WTC11 (cell line): Measurements from ENCODE around the gene PKP3. TPM values are rescaled to one million over a fixed set of nuclear protein-coding genes. Genes with fewer than 3 reads are reported as not detected.
"Not testable (repeated sequence)": the region's sequence is repeated elsewhere in the genome, so short reads cannot be mapped to it uniquely, and the experiment has no call there.

ENCODE experiments used
- ATAC-seq: fragments of 200-7000 bp; cut with Tn5 transposase; 2 replicates; pipeline ENCODE4 v1.10.0; 2021; ENCODE audit warnings: mild to moderate bottlenecking, moderate library complexity
- CTCF ChIA-PET: fragments of 300-600 bp; sonication (Branson Sonifier 250); formaldehyde crosslinking; loops from one replicate; lab custom pipeline; 2021; ENCODE audit warnings: antibody characterized with exemption; lab: Charles Lee
- POLR2A ChIA-PET: fragments of 350-600 bp; sonication (Branson Sonifier 250); formaldehyde crosslinking; loops from one replicate; lab custom pipeline; 2021; ENCODE audit warnings: antibody characterized with exemption; lab: Charles Lee
- DNase-seq: peaks from one replicate; pipeline ENCODE4 v3.0.0; 2021; ENCODE audit warnings: low spot score
- H3K27ac Mint-ChIP-seq: 2 replicates; pipeline ENCODE4 v1.8.0; 2021; ENCODE audit warnings: mixed read lengths
- H3K27me3 Mint-ChIP-seq: 2 replicates; pipeline ENCODE4 v1.8.0; 2021; ENCODE audit warnings: low read depth, mild to moderate bottlenecking, moderate library complexity, mixed read lengths
- H3K36me3 Mint-ChIP-seq: 2 replicates; pipeline ENCODE4 v1.8.0; 2021; ENCODE audit warnings: mixed read lengths
- H3K4me1 Mint-ChIP-seq: 2 replicates; pipeline ENCODE4 v1.8.0; 2022; ENCODE audit warnings: mixed read lengths
- H3K4me3 Mint-ChIP-seq: 2 replicates; pipeline ENCODE4 v1.8.0; 2021; ENCODE audit warnings: mild to moderate bottlenecking, moderate library complexity, mixed read lengths
- H3K9me3 Mint-ChIP-seq: 2 replicates; pipeline ENCODE4 v1.8.0; 2021; ENCODE audit warnings: mixed read lengths
- ATF6 ChIP-seq: sonication (generic); formaldehyde crosslinking; IDR thresholded peaks from 2 replicates; pipeline ENCODE4 v1.8.1; 2023; ENCODE audit warnings: mild to moderate bottlenecking, missing genetic modification reagents
- HMGA2 ChIP-seq: fragments of 250-450 bp; sonication (Bioruptor Pico); IDR thresholded peaks from 2 replicates; pipeline ENCODE4 v1.4.0; 2021; ENCODE audit warnings: mild to moderate bottlenecking, moderate library complexity
- NFATC4 ChIP-seq: fragments of 250-450 bp; sonication (Bioruptor Pico); IDR thresholded peaks from 2 replicates; pipeline ENCODE4 v1.9.0; 2021; ENCODE audit warnings: mild to moderate bottlenecking
- NFE2L1 ChIP-seq: sonication (generic); formaldehyde crosslinking; IDR thresholded peaks from 2 replicates; pipeline ENCODE4 v1.8.1; 2023; ENCODE audit warnings: missing genetic modification reagents
- PREB ChIP-seq: sonication (generic); formaldehyde crosslinking; IDR thresholded peaks from 2 replicates; pipeline ENCODE4 v1.8.1; 2022; ENCODE audit warnings: mild to moderate bottlenecking, missing genetic modification reagents, moderate library complexity, borderline replicate concordance
- SMAD4 ChIP-seq: sonication (generic); formaldehyde crosslinking; IDR thresholded peaks from 2 replicates; pipeline ENCODE4 v1.8.0; 2022; ENCODE audit warnings: mild to moderate bottlenecking, missing genetic modification reagents
- USF2 ChIP-seq: sonication (generic); formaldehyde crosslinking; IDR thresholded peaks from 2 replicates; pipeline ENCODE4 v1.8.1; 2023; ENCODE audit warnings: mild to moderate bottlenecking, missing genetic modification reagents, moderate library complexity
- ZMAT4 ChIP-seq: fragments of 250-450 bp; sonication (Bioruptor Pico); IDR thresholded peaks from 2 replicates; pipeline ENCODE4 v1.9.0; 2021; ENCODE audit warnings: mild to moderate bottlenecking
- ZNF232 ChIP-seq: sonication (generic); formaldehyde crosslinking; IDR thresholded peaks from 2 replicates; pipeline ENCODE4 v1.8.0; 2022; ENCODE audit warnings: mild to moderate bottlenecking, missing genetic modification reagents
- total RNA-seq: library from RNA; stranded (reverse); gene quantifications from 3 replicates; pipeline ENCODE4 v1.2.3, GENCODE V29; 2021
- TF ChIP-seq, protein P1 (sequence below): sonication (generic); formaldehyde crosslinking; IDR thresholded peaks from 2 replicates; pipeline ENCODE4 v1.8.1; 2023; ENCODE audit warnings: mild to moderate bottlenecking, moderate library complexity, missing genetic modification reagents
- TF ChIP-seq, protein P2 (sequence below): sonication (generic); formaldehyde crosslinking; IDR thresholded peaks from 2 replicates; pipeline ENCODE4 v1.8.1; 2023; ENCODE audit warnings: mild to moderate bottlenecking, missing genetic modification reagents, moderate library complexity
- TF ChIP-seq, protein P3 (sequence below): fragments of 250-450 bp; sonication (Bioruptor Pico); IDR thresholded peaks from 2 replicates; pipeline ENCODE4 v1.8.0; 2021; ENCODE audit warnings: mild to moderate bottlenecking
- TF ChIP-seq, protein P4 (sequence below): sonication (generic); formaldehyde crosslinking; IDR thresholded peaks from 2 replicates; pipeline ENCODE4 v1.8.1; 2023; ENCODE audit warnings: mild to moderate bottlenecking, missing genetic modification reagents
- TF ChIP-seq, protein P5 (sequence below): sonication (generic); formaldehyde crosslinking; IDR thresholded peaks from 2 replicates; pipeline ENCODE4 v1.8.0; 2022; ENCODE audit warnings: mild to moderate bottlenecking, missing genetic modification reagents
- TF ChIP-seq, protein P6 (sequence below): sonication (generic); formaldehyde crosslinking; IDR thresholded peaks from 2 replicates; pipeline ENCODE4 v1.8.0; 2022; ENCODE audit warnings: mild to moderate bottlenecking, missing genetic modification reagents

PKP3 gene
- total RNA-seq, 1 experiment from 2014 or later = 17.3 TPM

GRCh38 chr11:424232-424631 lies 30.2 kb downstream of the PKP3 start (continued):
- TF ChIP-seq, protein P1, sequence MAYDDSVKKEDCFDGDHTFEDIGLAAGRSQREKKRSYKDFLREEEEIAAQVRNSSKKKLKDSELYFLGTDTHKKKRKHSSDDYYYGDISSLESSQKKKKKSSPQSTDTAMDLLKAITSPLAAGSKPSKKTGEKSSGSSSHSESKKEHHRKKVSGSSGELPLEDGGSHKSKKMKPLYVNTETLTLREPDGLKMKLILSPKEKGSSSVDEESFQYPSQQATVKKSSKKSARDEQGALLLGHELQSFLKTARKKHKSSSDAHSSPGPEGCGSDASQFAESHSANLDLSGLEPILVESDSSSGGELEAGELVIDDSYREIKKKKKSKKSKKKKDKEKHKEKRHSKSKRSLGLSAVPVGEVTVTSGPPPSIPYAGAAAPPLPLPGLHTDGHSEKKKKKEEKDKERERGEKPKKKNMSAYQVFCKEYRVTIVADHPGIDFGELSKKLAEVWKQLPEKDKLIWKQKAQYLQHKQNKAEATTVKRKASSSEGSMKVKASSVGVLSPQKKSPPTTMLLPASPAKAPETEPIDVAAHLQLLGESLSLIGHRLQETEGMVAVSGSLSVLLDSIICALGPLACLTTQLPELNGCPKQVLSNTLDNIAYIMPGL (CRISPR knock-in tag) = no peak
- TF ChIP-seq ZNF232 (no peak), SMAD4 (CRISPR knock-in tag) (no peak), NFATC4 (CRISPR knock-in tag) (no peak), ZMAT4 (CRISPR knock-in tag) (no peak)
- TF ChIP-seq, protein P2, sequence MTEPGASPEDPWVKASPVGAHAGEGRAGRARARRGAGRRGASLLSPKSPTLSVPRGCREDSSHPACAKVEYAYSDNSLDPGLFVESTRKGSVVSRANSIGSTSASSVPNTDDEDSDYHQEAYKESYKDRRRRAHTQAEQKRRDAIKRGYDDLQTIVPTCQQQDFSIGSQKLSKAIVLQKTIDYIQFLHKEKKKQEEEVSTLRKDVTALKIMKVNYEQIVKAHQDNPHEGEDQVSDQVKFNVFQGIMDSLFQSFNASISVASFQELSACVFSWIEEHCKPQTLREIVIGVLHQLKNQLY (CRISPR knock-in tag) = no peak
- TF ChIP-seq, protein P3, sequence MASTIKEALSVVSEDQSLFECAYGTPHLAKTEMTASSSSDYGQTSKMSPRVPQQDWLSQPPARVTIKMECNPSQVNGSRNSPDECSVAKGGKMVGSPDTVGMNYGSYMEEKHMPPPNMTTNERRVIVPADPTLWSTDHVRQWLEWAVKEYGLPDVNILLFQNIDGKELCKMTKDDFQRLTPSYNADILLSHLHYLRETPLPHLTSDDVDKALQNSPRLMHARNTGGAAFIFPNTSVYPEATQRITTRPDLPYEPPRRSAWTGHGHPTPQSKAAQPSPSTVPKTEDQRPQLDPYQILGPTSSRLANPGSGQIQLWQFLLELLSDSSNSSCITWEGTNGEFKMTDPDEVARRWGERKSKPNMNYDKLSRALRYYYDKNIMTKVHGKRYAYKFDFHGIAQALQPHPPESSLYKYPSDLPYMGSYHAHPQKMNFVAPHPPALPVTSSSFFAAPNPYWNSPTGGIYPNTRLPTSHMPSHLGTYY (CRISPR knock-in tag) = no peak

GRCh38 chr11:424766-425165 lies 30.8 kb downstream of the PKP3 start:
- DNase-seq, H3K4me3 Mint-ChIP-seq: not testable (repeated sequence)
- CTCF ChIA-PET = interaction anchor here (0.7 kb wide), 1 partner anchor 23 kb away, joined by 3 read pairs; no protein-coding TSS in a partner anchor

GRCh38 chr11:425301-425700 lies 31.3 kb downstream of the PKP3 start:
- no peak overlapping the region for H3K4me3 Mint-ChIP-seq
- H3K27me3 Mint-ChIP-seq = peaks cover 12% of the 10 kb centered on the region
- DNase-seq (no peak), ATAC-seq (no peak)
- H3K36me3 Mint-ChIP-seq = no peaks in the 10 kb centered on the region; the same call in 1 of the 2 replicates
- H3K4me1 Mint-ChIP-seq = no peaks in the 10 kb centered on the region
- TF ChIP-seq, protein P4, sequence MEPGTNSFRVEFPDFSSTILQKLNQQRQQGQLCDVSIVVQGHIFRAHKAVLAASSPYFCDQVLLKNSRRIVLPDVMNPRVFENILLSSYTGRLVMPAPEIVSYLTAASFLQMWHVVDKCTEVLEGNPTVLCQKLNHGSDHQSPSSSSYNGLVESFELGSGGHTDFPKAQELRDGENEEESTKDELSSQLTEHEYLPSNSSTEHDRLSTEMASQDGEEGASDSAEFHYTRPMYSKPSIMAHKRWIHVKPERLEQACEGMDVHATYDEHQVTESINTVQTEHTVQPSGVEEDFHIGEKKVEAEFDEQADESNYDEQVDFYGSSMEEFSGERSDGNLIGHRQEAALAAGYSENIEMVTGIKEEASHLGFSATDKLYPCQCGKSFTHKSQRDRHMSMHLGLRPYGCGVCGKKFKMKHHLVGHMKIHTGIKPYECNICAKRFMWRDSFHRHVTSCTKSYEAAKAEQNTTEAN = no peak
- TF ChIP-seq, protein P5, sequence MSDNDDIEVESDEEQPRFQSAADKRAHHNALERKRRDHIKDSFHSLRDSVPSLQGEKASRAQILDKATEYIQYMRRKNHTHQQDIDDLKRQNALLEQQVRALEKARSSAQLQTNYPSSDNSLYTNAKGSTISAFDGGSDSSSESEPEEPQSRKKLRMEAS (CRISPR knock-in tag) = no peak
- TF ChIP-seq HMGA2 = no peak
- TF ChIP-seq NFE2L1 (CRISPR knock-in tag) = no peak
- TF ChIP-seq, protein P1 (CRISPR knock-in tag) = no peak
- TF ChIP-seq, all 79 proteins: peak for 0
- CTCF ChIA-PET = interaction anchor here (0.7 kb wide), 1 partner anchor 23 kb away, joined by 3 read pairs; no protein-coding TSS in a partner anchor
- Mint-ChIP-seq H3K9me3 (no peaks in the 10 kb centered on the region), H3K27ac (no peak overlapping the region)
- POLR2A ChIA-PET = interaction anchor here (0.7 kb wide), 1 partner anchor 52 kb away, joined by 8 read pairs; no protein-coding TSS in a partner anchor

More at GRCh38 chr11:424766-425165, 30.8 kb downstream of the PKP3 start:
- peaks cover 12% of the 10 kb centered on the region for H3K27me3 Mint-ChIP-seq
- H3K4me1 Mint-ChIP-seq, H3K36me3 Mint-ChIP-seq, H3K27ac Mint-ChIP-seq, POLR2A ChIA-PET, ATAC-seq, H3K9me3 Mint-ChIP-seq: not testable (repeated sequence)

DNA sequence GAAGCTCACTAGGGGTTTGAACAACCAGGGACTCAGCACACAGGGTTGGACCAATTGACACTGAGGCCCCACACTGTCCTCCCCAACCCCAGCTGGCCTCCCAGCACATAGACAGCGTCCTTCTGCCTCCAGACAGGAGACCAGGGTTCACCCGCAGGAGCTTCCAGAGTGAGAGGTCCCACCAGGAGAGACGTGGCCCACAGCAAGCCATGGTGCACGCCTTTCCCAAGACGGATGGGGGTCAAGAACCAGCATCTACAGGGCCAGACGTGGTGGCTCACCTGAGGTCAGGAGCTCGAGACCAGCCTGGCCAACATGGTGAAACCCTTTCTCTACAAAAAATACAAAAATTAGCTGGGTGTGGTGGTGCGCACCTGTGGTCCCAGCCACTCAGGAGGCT lies 32.8 kb downstream of the PKP3 start:
- no peak overlapping the region for H3K27ac Mint-ChIP-seq
- DNase-seq (no peak), ATAC-seq (no peak)
- no peaks in the 10 kb centered on the region for H3K9me3 Mint-ChIP-seq
- CTCF ChIA-PET = interaction anchor here (0.7 kb wide), 1 partner anchor 12 kb away, joined by 3 read pairs; the partner anchor contains the start of gene SIGIRR
- H3K36me3 Mint-ChIP-seq = no peaks in the 10 kb centered on the region; the same call in 1 of the 2 replicates
- H3K4me3 Mint-ChIP-seq = no peak overlapping the region
- H3K4me1 Mint-ChIP-seq = no peaks in the 10 kb centered on the region
- peaks cover 12% of the 10 kb centered on the region for H3K27me3 Mint-ChIP-seq
- POLR2A ChIA-PET = no interaction called here
- TF ChIP-seq ATF6 (CRISPR knock-in tag) (no peak), PREB (no peak), USF2 (CRISPR knock-in tag) (no peak), HMGA2 (no peak), NFATC4 (CRISPR knock-in tag) (no peak)
- TF ChIP-seq, protein P6, sequence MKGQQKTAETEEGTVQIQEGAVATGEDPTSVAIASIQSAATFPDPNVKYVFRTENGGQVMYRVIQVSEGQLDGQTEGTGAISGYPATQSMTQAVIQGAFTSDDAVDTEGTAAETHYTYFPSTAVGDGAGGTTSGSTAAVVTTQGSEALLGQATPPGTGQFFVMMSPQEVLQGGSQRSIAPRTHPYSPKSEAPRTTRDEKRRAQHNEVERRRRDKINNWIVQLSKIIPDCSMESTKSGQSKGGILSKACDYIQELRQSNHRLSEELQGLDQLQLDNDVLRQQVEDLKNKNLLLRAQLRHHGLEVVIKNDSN (CRISPR knock-in tag) = no peak
